Loucy (cell line): ENCODE measurements around the gene RAB25.

ENCODE experiments used
- EZH2phosphoT487 ChIP-seq: fragments of 200-600 bp; IDR thresholded peaks from 2 replicates; pipeline ENCODE4 v1.6.1; 2018; ENCODE audit warnings: antibody characterized with exemption, mild to moderate bottlenecking, moderate library complexity, borderline replicate concordance
- TF ChIP-seq, protein P1 (sequence below): fragments of 200-600 bp; sonication (generic); conservative IDR thresholded peaks from 2 replicates; pipeline ENCODE4 v1.5.1; 2014; ENCODE audit warnings: mild to moderate bottlenecking, antibody characterized with exemption, low read length

GRCh38 chr1:156086256-156086662 is 25.3 kb downstream of the RAB25 start:
- TF ChIP-seq, protein P1, sequence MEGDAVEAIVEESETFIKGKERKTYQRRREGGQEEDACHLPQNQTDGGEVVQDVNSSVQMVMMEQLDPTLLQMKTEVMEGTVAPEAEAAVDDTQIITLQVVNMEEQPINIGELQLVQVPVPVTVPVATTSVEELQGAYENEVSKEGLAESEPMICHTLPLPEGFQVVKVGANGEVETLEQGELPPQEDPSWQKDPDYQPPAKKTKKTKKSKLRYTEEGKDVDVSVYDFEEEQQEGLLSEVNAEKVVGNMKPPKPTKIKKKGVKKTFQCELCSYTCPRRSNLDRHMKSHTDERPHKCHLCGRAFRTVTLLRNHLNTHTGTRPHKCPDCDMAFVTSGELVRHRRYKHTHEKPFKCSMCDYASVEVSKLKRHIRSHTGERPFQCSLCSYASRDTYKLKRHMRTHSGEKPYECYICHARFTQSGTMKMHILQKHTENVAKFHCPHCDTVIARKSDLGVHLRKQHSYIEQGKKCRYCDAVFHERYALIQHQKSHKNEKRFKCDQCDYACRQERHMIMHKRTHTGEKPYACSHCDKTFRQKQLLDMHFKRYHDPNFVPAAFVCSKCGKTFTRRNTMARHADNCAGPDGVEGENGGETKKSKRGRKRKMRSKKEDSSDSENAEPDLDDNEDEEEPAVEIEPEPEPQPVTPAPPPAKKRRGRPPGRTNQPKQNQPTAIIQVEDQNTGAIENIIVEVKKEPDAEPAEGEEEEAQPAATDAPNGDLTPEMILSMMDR: no peak
- no peak for TF ChIP-seq EZH2phosphoT487
